Measurements from ENCODE around the gene ZGLP1. TPM values are rescaled to one million over a fixed set of nuclear protein-coding genes. Genes with fewer than 3 reads are reported as not detected.

Gene ZGLP1
- total RNA-seq, 4 donors from 2014 or later = 0.80 to 3.1 TPM; not detected in 2

GRCh38 chr19:10346509-10346908 lies 36.9 kb upstream of the ZGLP1 start:
- no peak for DNase-seq
- ATAC-seq = peak in 1 of 2 donors; percentile 27
- TF ChIP-seq POLR2A (IDR thresholded peaks at IDR 0.05) (no peak), CTCF (IDR thresholded peaks at IDR 0.05 in 4 of 5, conservative IDR thresholded peaks at IDR 0.05 in 1 of 5) (no peak)
- no peaks in the 10 kb centered on the region for H3K4me1 ChIP-seq
- peaks cover 0 to 6% of the 10 kb centered on the region in 2 donors for H3K36me3 ChIP-seq
- no peak overlapping the region for H3K4me3 ChIP-seq
- intact Hi-C loops (cut with DNase I; ENCODE audit: low total_unique reads) (no loop called here), in situ Hi-C loops (cut with MboI; ENCODE audit: low sequenced_read_pairs in 4 of 4) (no loop called here)
- no peak overlapping the region for H3K27ac ChIP-seq
- no peaks in the 10 kb centered on the region for H3K9me3 ChIP-seq
- no peaks in the 10 kb centered on the region for H3K27me3 ChIP-seq

GRCh38 chr19:10344780-10345179 lies 35.2 kb upstream of the ZGLP1 start:
- H3K27ac ChIP-seq = no peak overlapping the region

GRCh38 chr19:10343495-10343894 lies 33.9 kb upstream of the ZGLP1 start:
- Histone ChIP-seq H3K4me3 (no peak overlapping the region), H3K4me1 (no peaks in the 10 kb centered on the region), H3K36me3 (no peaks in the 10 kb centered on the region), H3K9me3 (no peaks in the 10 kb centered on the region), H3K27ac (no peak overlapping the region), H3K27me3 (no peaks in the 10 kb centered on the region)
- intact Hi-C loops (cut with DNase I; ENCODE audit: low total_unique reads) = no loop called here
- DNase-seq (no peak), ATAC-seq (no peak)
- TF ChIP-seq POLR2A (IDR thresholded peaks at IDR 0.05) (no peak), CTCF (IDR thresholded peaks at IDR 0.05 in 4 of 5, conservative IDR thresholded peaks at IDR 0.05 in 1 of 5) (no peak)
- in situ Hi-C loops (cut with MboI; ENCODE audit: low sequenced_read_pairs in 4 of 4) = no loop called here

More at GRCh38 chr19:10344780-10345179, 35.2 kb upstream of the ZGLP1 start:
- DNase-seq (no peak), ATAC-seq (no peak)
- H3K4me1 ChIP-seq = no peaks in the 10 kb centered on the region
- H3K9me3 ChIP-seq = no peaks in the 10 kb centered on the region
- H3K4me3 ChIP-seq = no peak overlapping the region
- H3K36me3 ChIP-seq = no peaks in the 10 kb centered on the region
- no peaks in the 10 kb centered on the region for H3K27me3 ChIP-seq
- intact Hi-C loops (cut with DNase I; ENCODE audit: low total_unique reads) (no loop called here), in situ Hi-C loops (cut with MboI; ENCODE audit: low sequenced_read_pairs in 4 of 4) (no loop called here)
- no peak for TF ChIP-seq CTCF (IDR thresholded peaks at IDR 0.05 in 4 of 5, conservative IDR thresholded peaks at IDR 0.05 in 1 of 5)

- intact Hi-C loops (cut with DNase I; ENCODE audit: low total_unique reads) = loop anchor here (10.0 kb wide), 2 partner anchors 225 to 505 kb away; partner anchors contain the start of genes EIF3G, P2RY11 and PIN1
- in situ Hi-C loops (cut with MboI; ENCODE audit: low sequenced_read_pairs in 4 of 4) = no loop called here
These were observed 30.4 kb upstream of the ZGLP1 start for GRCh38 chr19:10339977-10340376.

More at GRCh38 chr19:10339977-10340376, 30.4 kb upstream of the ZGLP1 start:
- no peak for DNase-seq
- H3K36me3 ChIP-seq = no peaks in the 10 kb centered on the region
- H3K27me3 ChIP-seq = no peaks in the 10 kb centered on the region
- H3K9me3 ChIP-seq = no peaks in the 10 kb centered on the region
- H3K4me3 ChIP-seq = no peak overlapping the region
- no peak overlapping the region for H3K27ac ChIP-seq
- ATAC-seq = no peak
- no peak for TF ChIP-seq POLR2A (IDR thresholded peaks at IDR 0.05)
- no peak for TF ChIP-seq CTCF (IDR thresholded peaks at IDR 0.05 in 4 of 5, conservative IDR thresholded peaks at IDR 0.05 in 1 of 5)
- H3K4me1 ChIP-seq = peaks cover 0 to 3% of the 10 kb centered on the region in 2 donors
